H9 (cell line): ENCODE data around the gene GAK. TPM values are rescaled to one million over a fixed set of nuclear protein-coding genes. Genes with fewer than 3 reads are reported as not detected.

Source experiments
- DNase-seq: peaks from one replicate; pipeline ENCODE4 v3.0.0-alpha.2; 2017
- H2AFZ ChIP-seq: one replicate; pipeline ENCODE4 v1.6.1; 2013; ENCODE audit warnings: mild to moderate bottlenecking, low read length, control low read depth, moderate library complexity
- H2AK5ac ChIP-seq: 2 replicates; pipeline ENCODE4 v1.6.1; 2013; ENCODE audit warnings: low read length, control low read depth, mixed read lengths; ENCODE audit not compliant: insufficient read length
- H2BK120ac ChIP-seq: one replicate; pipeline ENCODE4 v1.6.1; 2013; ENCODE audit warnings: low read depth, mild to moderate bottlenecking, low read length, control low read depth, inconsistent platforms; ENCODE audit not compliant: poor library complexity, severe bottlenecking
- H2BK12ac ChIP-seq: 2 replicates; pipeline ENCODE4 v1.6.1; 2013; ENCODE audit warnings: low read length, control low read depth, mixed read lengths, low read depth; ENCODE audit not compliant: insufficient read length
- H2BK15ac ChIP-seq: 2 replicates; pipeline ENCODE4 v1.6.1; 2013; ENCODE audit warnings: low read depth, low read length, control low read depth
- H2BK20ac ChIP-seq: one replicate; pipeline ENCODE4 v1.6.1; 2013; ENCODE audit warnings: low read depth, mild to moderate bottlenecking, low read length, control low read depth, inconsistent platforms; ENCODE audit not compliant: poor library complexity, severe bottlenecking
- H2BK5ac ChIP-seq: 2 replicates; pipeline ENCODE4 v1.6.1; 2013; ENCODE audit warnings: low read length, control low read depth, mixed read lengths; ENCODE audit not compliant: insufficient read length
- H3K14ac ChIP-seq: 2 replicates; pipeline ENCODE4 v1.6.1; 2013; ENCODE audit warnings: low read length, control low read depth; ENCODE audit not compliant: insufficient read depth
- H3K18ac ChIP-seq: 2 replicates; pipeline ENCODE4 v1.6.1; 2013; ENCODE audit warnings: low read depth, mild to moderate bottlenecking, mixed read lengths, low read length, control low read depth; ENCODE audit not compliant: insufficient read length
- H3K23ac ChIP-seq: 2 replicates; pipeline ENCODE4 v1.6.1; 2013; ENCODE audit warnings: low read length, control low read depth, mixed read lengths, low read depth; ENCODE audit not compliant: insufficient read length
- H3K23me2 ChIP-seq: 2 replicates; pipeline ENCODE4 v1.6.1; 2013; ENCODE audit warnings: low read depth, mild to moderate bottlenecking, mixed read lengths, low read length, control low read depth; ENCODE audit not compliant: insufficient read length, poor library complexity, severe bottlenecking
- H3K27ac ChIP-seq: 2 replicates; pipeline ENCODE4 v1.5.1; 2013; ENCODE audit warnings: low read length, control low read depth, mixed read lengths, low read depth; ENCODE audit not compliant: insufficient read length
- H3K27me3 ChIP-seq: 2 replicates; pipeline ENCODE4 v1.6.1; 2013; ENCODE audit warnings: low read length, control low read depth, inconsistent platforms; ENCODE audit not compliant: insufficient read depth
- H3K4ac ChIP-seq: 2 replicates; pipeline ENCODE4 v1.6.1; 2013; ENCODE audit warnings: low read depth, mild to moderate bottlenecking, control low read depth, inconsistent platforms, low read length, moderate library complexity
- H3K4me1 ChIP-seq: 2 replicates; pipeline ENCODE4 v1.6.1; 2013; ENCODE audit warnings: low read length, control low read depth, inconsistent platforms; ENCODE audit not compliant: insufficient read depth
- H3K4me2 ChIP-seq: 2 replicates; pipeline ENCODE4 v1.6.1; 2013; ENCODE audit warnings: low read length, control low read depth, mixed read lengths; ENCODE audit not compliant: insufficient read length, insufficient read depth
- H3K56ac ChIP-seq: 2 replicates; pipeline ENCODE4 v1.6.1; 2013; ENCODE audit warnings: low read depth, mild to moderate bottlenecking, mixed read lengths, low read length, control low read depth; ENCODE audit not compliant: insufficient read length
- H3K79me1 ChIP-seq: 2 replicates; pipeline ENCODE4 v1.6.1; 2013; ENCODE audit warnings: low read depth, mild to moderate bottlenecking, moderate library complexity, low read length, control low read depth, inconsistent platforms; ENCODE audit not compliant: insufficient read depth, poor library complexity, severe bottlenecking
- H3K79me2 ChIP-seq: 2 replicates; pipeline ENCODE4 v1.6.1; 2013; ENCODE audit warnings: low read length, control low read depth, inconsistent platforms; ENCODE audit not compliant: insufficient read depth
- H3K9ac ChIP-seq: 2 replicates; pipeline ENCODE4 v1.6.1; 2013; ENCODE audit warnings: low read length, control low read depth, mixed read lengths; ENCODE audit not compliant: insufficient read length; ENCODE audit errors: extremely low read depth
- H3K9me3 ChIP-seq: one replicate; pipeline ENCODE4 v1.6.1; 2013; ENCODE audit warnings: low read depth, low read length, inconsistent platforms; ENCODE audit not compliant: control insufficient read depth
- H3T11ph ChIP-seq: one replicate; pipeline ENCODE4 v1.6.1; 2013; ENCODE audit warnings: mild to moderate bottlenecking, low read length, control low read depth, inconsistent platforms
- H4K20me1 ChIP-seq: one replicate; pipeline ENCODE4 v1.6.1; 2013; ENCODE audit not compliant: control insufficient read depth, insufficient read length, insufficient read depth
- H4K5ac ChIP-seq: 2 replicates; pipeline ENCODE4 v1.6.1; 2013; ENCODE audit warnings: low read depth, mild to moderate bottlenecking, mixed read lengths, low read length, control low read depth; ENCODE audit not compliant: insufficient read length
- H4K8ac ChIP-seq: replicated peaks from 2 replicates; pipeline ENCODE4 v1.6.1; 2013; ENCODE audit warnings: low read length, control low read depth, mixed read lengths, low read depth; ENCODE audit not compliant: insufficient read length
- H4K91ac ChIP-seq: 2 replicates; pipeline ENCODE4 v1.6.1; 2013; ENCODE audit warnings: low read depth, mild to moderate bottlenecking, moderate library complexity, mixed read lengths, low read length, control low read depth; ENCODE audit not compliant: insufficient read length
- H3K27ac Mint-ChIP-seq, 3 experiments: 2 replicates in 2 of 3; 3 replicates in 1 of 3; pipeline ENCODE4 v1.8.0; 2020 to 2021; ENCODE audit warnings: mixed read lengths in 3 of 3, mild to moderate bottlenecking in 1 of 3, moderate library complexity in 1 of 3
- H3K27me3 Mint-ChIP-seq: 2 replicates; pipeline ENCODE4 v1.8.0; 2021; ENCODE audit warnings: low read depth, mild to moderate bottlenecking, moderate library complexity, mixed read lengths
- H3K36me3 Mint-ChIP-seq, 3 experiments: 2 replicates in 2 of 3; 3 replicates in 1 of 3; pipeline ENCODE4 v1.8.0; 2020 to 2021; ENCODE audit warnings: low read depth in 3 of 3, mixed read lengths in 3 of 3; ENCODE audit not compliant: insufficient read depth in 1 of 3
- H3K4me1 Mint-ChIP-seq, 2 experiments: 2 replicates each; pipeline ENCODE4 v1.8.0; 2020; ENCODE audit warnings: mixed read lengths in 2 of 2
- H3K4me3 Mint-ChIP-seq, 2 experiments: 2 replicates in 1 of 2; 3 replicates in 1 of 2; pipeline ENCODE4 v1.8.0; 2020 to 2021; ENCODE audit warnings: mild to moderate bottlenecking in 2 of 2, mixed read lengths in 2 of 2, moderate library complexity in 1 of 2
- H3K9me3 Mint-ChIP-seq, 2 experiments: 2 replicates in 1 of 2; 3 replicates in 1 of 2; pipeline ENCODE4 v1.8.0; 2020; ENCODE audit warnings: mild to moderate bottlenecking in 2 of 2, mixed read lengths in 2 of 2, moderate library complexity in 1 of 2
- CTCF ChIP-seq: fragments of 200-600 bp; sonication (generic); conservative IDR thresholded peaks from 3 replicates; pipeline ENCODE4 v1.8.0; 2021; ENCODE audit warnings: antibody characterized with exemption, mild to moderate bottlenecking
- whole genome bisulfite sequencing: extraction: QIAGEN DNeasy Blood & Tissue Kit; methylation state at CpG from one replicate; pipeline ENCODE4 v1.1.7; 2013; ENCODE audit warnings: missing lambda C conversion rate, low lambda C conversion rate, mixed read lengths; ENCODE audit not compliant: insufficient read length; ENCODE audit errors: extremely low coverage; 5-methylcytosine and 5-hydroxymethylcytosine counted together
- total RNA-seq: library from RNA; stranded (reverse); gene quantifications from 2 replicates; pipeline ENCODE4 v1.2.1, GENCODE V29; 2021

GAK gene
- total RNA-seq, 1 experiment from 2014 or later, result 80.7 TPM

DNA sequence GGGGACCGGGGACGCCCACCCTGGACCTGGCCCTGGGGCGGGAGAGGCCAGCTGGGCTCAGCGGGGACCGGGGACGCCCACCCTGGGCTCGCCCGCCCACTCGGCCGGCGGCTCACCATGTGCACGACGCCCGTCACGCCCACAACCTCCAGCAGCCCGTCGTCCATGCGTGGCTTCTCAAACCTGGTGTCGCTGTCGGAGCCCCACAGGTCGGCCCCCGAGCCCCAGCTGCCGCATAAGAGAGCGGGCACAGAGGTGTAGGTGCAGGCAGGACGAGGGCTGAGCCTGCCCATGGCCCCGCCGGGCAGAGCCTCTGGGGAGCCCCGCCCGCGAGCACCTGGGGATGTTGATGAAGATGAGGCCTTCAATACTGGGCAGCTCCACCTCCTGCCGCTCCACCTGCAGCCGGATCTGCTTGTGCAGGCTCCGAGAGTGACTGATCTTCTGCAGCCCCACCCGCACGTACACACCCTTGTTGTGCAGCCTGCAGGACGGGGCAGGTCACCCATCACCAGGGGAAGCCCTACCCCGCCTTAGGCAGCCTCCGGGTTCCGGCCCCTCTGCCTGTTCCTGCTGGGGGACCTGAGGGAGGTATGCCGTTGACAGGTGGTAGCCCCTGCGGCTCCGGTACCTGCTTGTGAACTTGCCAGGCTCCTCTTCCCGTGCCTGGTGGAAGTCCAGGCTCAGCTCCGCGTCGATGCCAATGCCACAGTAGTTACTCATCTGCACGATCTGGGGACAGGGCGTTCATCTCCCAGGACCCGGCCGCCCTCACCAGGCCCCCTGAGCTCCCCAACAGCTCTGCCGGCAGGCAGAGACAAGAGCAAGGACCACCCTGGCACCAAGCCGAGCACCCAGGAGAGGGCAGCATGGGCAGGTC lies 29.5 kb upstream of the GAK start:
- no peak overlapping the region for H3K27ac ChIP-seq
- no peak overlapping the region for H4K8ac ChIP-seq
- no peaks in the 10 kb centered on the region for H4K20me1 ChIP-seq
- Mint-ChIP-seq H3K4me3 (no peak overlapping the region), H3K27me3 (no peaks in the 10 kb centered on the region), H3K27ac (no peak overlapping the region), H3K36me3 (peaks cover 0 to 5% (median 0%) of the 10 kb centered on the region in 3 experiments; a peak in 1 of 7 replicates), H3K4me1 (no peaks in the 10 kb centered on the region), H3K9me3 (no peaks in the 10 kb centered on the region)
- H3K23ac ChIP-seq, result no peak overlapping the region
- no peak for TF ChIP-seq CTCF
- no peak overlapping the region for H3K4ac ChIP-seq
- H3K18ac ChIP-seq, result no peak overlapping the region
- H2BK5ac ChIP-seq, result no peak overlapping the region
- H2AFZ ChIP-seq, result no peak overlapping the region
- no peak overlapping the region for H2BK12ac ChIP-seq
- H2BK120ac ChIP-seq, result no peak overlapping the region
- H4K5ac ChIP-seq, result no peak overlapping the region
- H3K4me2 ChIP-seq, result no peak overlapping the region
- H2AK5ac ChIP-seq, result no peak overlapping the region
- no peak overlapping the region for H2BK20ac ChIP-seq
- DNase-seq, result no peak
- no peaks in the 10 kb centered on the region for H3K4me1 ChIP-seq
- no peaks in the 10 kb centered on the region for H3K27me3 ChIP-seq
- H3T11ph ChIP-seq, result no peak overlapping the region
- H4K91ac ChIP-seq, result no peak overlapping the region
- H3K9me3 ChIP-seq, result no peaks in the 10 kb centered on the region
- no peak overlapping the region for H3K9ac ChIP-seq
- no peaks in the 10 kb centered on the region for H3K23me2 ChIP-seq
- H2BK15ac ChIP-seq, result no peak overlapping the region
- WGBS, result no CpG with 5 or more reads among the region's 52 CpGs
- H3K79me2 ChIP-seq, result no peaks in the 10 kb centered on the region
- no peak overlapping the region for H3K14ac ChIP-seq
- H3K56ac ChIP-seq, result no peak overlapping the region
- no peaks in the 10 kb centered on the region for H3K79me1 ChIP-seq
